NCI-H82 (cell line): Measurements from ENCODE around the gene THOC3.
"Not testable (repeated sequence)": the region's sequence is repeated elsewhere in the genome, so short reads cannot be mapped to it uniquely, and the experiment has no call there.

Experiments
- DNase-seq: peaks from one replicate; lab custom pipeline; 2025; lab: John Stamatoyannopoulos, UW

Gene THOC3

GRCh38 chr5:175967471-175968372, at the start of gene THOC3:
TSS of gene THOC3 (minus strand) at chr5:175968315. CDS start at chr5:175968208, 107 bp downstream.
- DNase-seq = not testable (repeated sequence)

GRCh38 chr5:176017324-176017723, 49.2 kb upstream of the THOC3 start:
- DNase-seq = not testable (repeated sequence)

GRCh38 chr5:176014360-176014759, 46.2 kb upstream of the THOC3 start:
- not testable (repeated sequence) for DNase-seq

- DNase-seq = not testable (repeated sequence)
These were observed 43.0 kb upstream of the THOC3 start for GRCh38 chr5:176011088-176011487.

GRCh38 chr5:176010202-176010601, 42.1 kb upstream of the THOC3 start:
- DNase-seq = not testable (repeated sequence)

- DNase-seq = not testable (repeated sequence)
These were observed 39.1 kb upstream of the THOC3 start for GRCh38 chr5:176007220-176007619.

GRCh38 chr5:176006819-176007218, 38.7 kb upstream of the THOC3 start:
- DNase-seq = not testable (repeated sequence)

GRCh38 chr5:175997979-175998378, 29.9 kb upstream of the THOC3 start:
- DNase-seq = not testable (repeated sequence)

GRCh38 chr5:175997495-175997894, 29.4 kb upstream of the THOC3 start:
- DNase-seq = not testable (repeated sequence)

GRCh38 chr5:175996791-175997190, 28.7 kb upstream of the THOC3 start:
- DNase-seq = not testable (repeated sequence)

GRCh38 chr5:175995506-175995905, 27.4 kb upstream of the THOC3 start:
- not testable (repeated sequence) for DNase-seq

GRCh38 chr5:175979371-175979995, 11.4 kb upstream of the THOC3 start:
- DNase-seq = not testable (repeated sequence)

GRCh38 chr5:175968381-175968780, 266 bp upstream of the THOC3 start:
- not testable (repeated sequence) for DNase-seq

- DNase-seq = not testable (repeated sequence)
These were observed 5.8 kb downstream of the THOC3 start for GRCh38 chr5:175962329-175962728.

- DNase-seq = not testable (repeated sequence)
These were observed 7.9 kb downstream of the THOC3 start for GRCh38 chr5:175960228-175960627.

- DNase-seq = not testable (repeated sequence)
These were observed 9.6 kb downstream of the THOC3 start for GRCh38 chr5:175958515-175958914.

- DNase-seq = not testable (repeated sequence)
These were observed 14.0 kb downstream of the THOC3 start for GRCh38 chr5:175954107-175954506.

GRCh38 chr5:175952810-175953209, 15.3 kb downstream of the THOC3 start:
- not testable (repeated sequence) for DNase-seq

GRCh38 chr5:175951339-175951969, 16.7 kb downstream of the THOC3 start:
- DNase-seq = not testable (repeated sequence)

- DNase-seq = not testable (repeated sequence)
These were observed 19.6 kb downstream of the THOC3 start for GRCh38 chr5:175948329-175949108.

- DNase-seq = not testable (repeated sequence)
These were observed 24.9 kb downstream of the THOC3 start for GRCh38 chr5:175943253-175943652.

GRCh38 chr5:175940632-175941031, 27.5 kb downstream of the THOC3 start:
- not testable (repeated sequence) for DNase-seq
